HCT116 (cell line): Measurements from ENCODE around the gene SP7. TPM values are rescaled to one million over a fixed set of nuclear protein-coding genes. Genes with fewer than 3 reads are reported as not detected.

Source experiments
- ATAC-seq: fragments of 200-7000 bp; cut with Tn5 transposase; 2 replicates; pipeline ENCODE4 v1.9.1; 2020; ENCODE audit warnings: mild to moderate bottlenecking, moderate library complexity
- BruUV-seq: library from RNA; stranded (reverse); fragments of 400-500 nt; replicated peaks from 2 replicates; lab custom pipeline; 2021; lab: Mats Ljungman, UMichigan
- CTCF ChIA-PET: fragments of 300-600 bp; sonication (Branson Sonifier 250); formaldehyde crosslinking; loops from one replicate; lab custom pipeline; 2021; ENCODE audit warnings: antibody characterized with exemption; lab: Charles Lee
- POLR2A ChIA-PET: fragments of 300-600, 350-600 bp; sonication (Branson Sonifier 250); formaldehyde crosslinking; loops from one replicate; lab custom pipeline; 2021; ENCODE audit warnings: antibody characterized with exemption; lab: Charles Lee
- RAD21 ChIA-PET, 2 experiments: fragments of 300-600 bp; sonication (Branson Sonifier 250); formaldehyde crosslinking; loops; one replicate each; lab custom pipeline; 2023; ENCODE audit warnings: low total read pairs in 2 of 2; ENCODE audit not compliant: uncharacterized antibody in 2 of 2, unreplicated experiment in 2 of 2, low non-redundant PET in 1 of 2; lab: Charles Lee
- DNase-seq: peaks from one replicate; pipeline ENCODE4 v3.0.0-alpha.2; 2010; ENCODE audit warnings: low read depth, low spot score
- H2AFZ ChIP-seq: fragments of 200-600 bp; shearing (Covaris generic), sonication (generic); 2 replicates; pipeline ENCODE4 v1.6.1; 2017; ENCODE audit warnings: low read depth, mixed run types, mixed read lengths, antibody characterized with exemption, low read length; ENCODE audit not compliant: poor library complexity, severe bottlenecking
- H3K27ac ChIP-seq: 2 replicates; pipeline ENCODE4 v1.5.1; 2012; ENCODE audit warnings: low read depth, low read length
- H3K27me3 ChIP-seq: fragments of 200-600 bp; sonication (generic); 2 replicates; pipeline ENCODE4 v1.6.1; 2016; ENCODE audit warnings: mixed run types, low read length, mixed read lengths; ENCODE audit not compliant: insufficient read depth
- H3K36me3 ChIP-seq, 2 experiments: fragments of 200-500 bp in 1 of 2; fragments of 200-600 bp in 1 of 2; sonication (Bioruptor generic) in 1 of 2; sonication (generic) in 1 of 2; 2 replicates each; pipeline versions ENCODE4 v1.5.1 to v1.6.1; 2014 to 2016; ENCODE audit warnings: low read length in 2 of 2, inconsistent platforms in 1 of 2, mixed read lengths in 1 of 2, mixed run types in 1 of 2; ENCODE audit not compliant: insufficient read depth in 2 of 2, control insufficient read depth in 1 of 2
- H3K4me1 ChIP-seq, 2 experiments: fragments of 200-600 bp in 1 of 2; sonication (generic) in 1 of 2; 2 replicates each; pipeline versions ENCODE4 v1.5.1 to v1.6.1; 2012 to 2017; ENCODE audit warnings: low read length in 2 of 2, inconsistent platforms in 1 of 2, mild to moderate bottlenecking in 1 of 2, mixed read lengths in 1 of 2, mixed run types in 1 of 2, moderate library complexity in 1 of 2; ENCODE audit not compliant: insufficient read depth in 2 of 2, control insufficient read depth in 1 of 2
- H3K4me2 ChIP-seq: fragments of 200-600 bp; sonication (generic); 2 replicates; pipeline ENCODE4 v1.6.1; 2017; ENCODE audit warnings: mixed run types, low read length, mixed read lengths
- H3K4me3 ChIP-seq, 2 experiments: fragments of 200-600 bp in 1 of 2; sonication (generic) in 1 of 2; replicated peaks in 1 of 2; 2 replicates each; pipeline ENCODE4 v1.5.1; 2011 to 2016; ENCODE audit warnings: low read length in 2 of 2, control low read depth in 1 of 2, low read depth in 1 of 2, mild to moderate bottlenecking in 1 of 2, mixed read lengths in 1 of 2, mixed run types in 1 of 2
- H3K79me2 ChIP-seq: fragments of 200-600 bp; sonication (generic); 2 replicates; pipeline ENCODE4 v1.6.1; 2017; ENCODE audit warnings: mild to moderate bottlenecking, mixed run types, low read length, moderate library complexity, mixed read lengths; ENCODE audit not compliant: insufficient read depth
- H3K9ac ChIP-seq: fragments of 200-600 bp; sonication (generic); 2 replicates; pipeline ENCODE4 v1.6.1; 2016; ENCODE audit warnings: low read length, mixed read lengths
- H3K9me2 ChIP-seq: fragments of 200-600 bp; sonication (generic), shearing (Covaris generic); 2 replicates; pipeline ENCODE4 v1.6.1; 2017; ENCODE audit warnings: mixed run types, mild to moderate bottlenecking, moderate library complexity; ENCODE audit not compliant: insufficient read depth
- H3K9me3 ChIP-seq, 2 experiments: fragments of 200-500 bp in 1 of 2; fragments of 200-600 bp in 1 of 2; sonication (Bioruptor generic) in 1 of 2; sonication (generic) in 1 of 2; 2 replicates each; pipeline ENCODE4 v1.6.1; 2014 to 2017; ENCODE audit warnings: low read length in 2 of 2, mixed read lengths in 2 of 2, inconsistent platforms in 1 of 2, low read depth in 1 of 2, mild to moderate bottlenecking in 1 of 2, mixed run types in 1 of 2, moderate library complexity in 1 of 2; ENCODE audit not compliant: control insufficient read depth in 1 of 2, insufficient read depth in 1 of 2
- H4K20me1 ChIP-seq: fragments of 200-600 bp; sonication (generic), shearing (Covaris generic); 2 replicates; pipeline ENCODE4 v1.6.1; 2017; ENCODE audit warnings: mixed run types, mild to moderate bottlenecking, moderate library complexity; ENCODE audit not compliant: insufficient read depth
- EZH2 ChIP-seq: fragments of 200-600 bp; sonication (generic); IDR thresholded peaks from 2 replicates; pipeline ENCODE4 v1.6.1; 2017; ENCODE audit warnings: antibody characterized with exemption, mixed run types
- EZH2phosphoT487 ChIP-seq: fragments of 200-600 bp; IDR thresholded peaks from 2 replicates; pipeline ENCODE4 v1.6.1; 2018; ENCODE audit warnings: antibody characterized with exemption, borderline replicate concordance
- FOSL1 ChIP-seq: IDR thresholded peaks from 2 replicates; pipeline ENCODE4 v1.6.1; 2012; ENCODE audit warnings: low read depth
- POLR2A ChIP-seq: IDR thresholded peaks from 2 replicates; pipeline ENCODE4 v1.7.0; 2011; ENCODE audit warnings: borderline replicate concordance; ENCODE audit not compliant: insufficient read depth, insufficient read length; ENCODE audit errors: extremely low read depth
- POLR2AphosphoS5 ChIP-seq: IDR thresholded peaks from 2 replicates; pipeline ENCODE4 v1.6.1; 2011; ENCODE audit warnings: mild to moderate bottlenecking, low read depth, low read length, moderate library complexity
- RAD21 ChIP-seq: IDR thresholded peaks from 2 replicates; pipeline ENCODE4 v1.6.1; 2012; ENCODE audit warnings: low read depth, mild to moderate bottlenecking
- SP1 ChIP-seq: IDR thresholded peaks from 2 replicates; pipeline ENCODE4 v1.6.1; 2012; ENCODE audit warnings: low read depth
- SRF ChIP-seq: IDR thresholded peaks from 2 replicates; pipeline ENCODE4 v1.6.1; 2012; ENCODE audit warnings: low read depth
- TCF7L2 ChIP-seq: IDR thresholded peaks from 2 replicates; pipeline ENCODE4 v1.7.0; 2011; ENCODE audit warnings: borderline replicate concordance, inconsistent platforms; ENCODE audit not compliant: insufficient read depth, insufficient read length; ENCODE audit errors: extremely low read depth
- YY1 ChIP-seq: IDR thresholded peaks from 2 replicates; pipeline ENCODE4 v1.6.1; 2011; ENCODE audit warnings: low read length, low read depth, moderate library complexity, mild to moderate bottlenecking; ENCODE audit not compliant: insufficient replicate concordance; ENCODE audit errors: extremely low read depth
- ZFX ChIP-seq: fragments of 450-650 bp; IDR thresholded peaks from 2 replicates; pipeline ENCODE4 v1.6.1; 2017
- ZNF274 ChIP-seq: fragments of 200-500 bp; sonication (Bioruptor generic); IDR thresholded peaks from 2 replicates; pipeline ENCODE4 v1.6.1; 2014; ENCODE audit warnings: mild to moderate bottlenecking, low read depth, low read length, inconsistent platforms
- intact Hi-C: fragments of 100-400 bp; cut with micrococcal nuclease; formaldehyde crosslinking; loops from 2 replicates; pipeline ENCODE4 v1.10.0; 2022
- total RNA-seq: library from RNA; stranded (reverse); gene quantifications from one replicate; pipeline ENCODE4 v1.2.1, GENCODE V29; 2021; ENCODE audit not compliant: unreplicated experiment
- TF ChIP-seq, protein P1 (sequence below): IDR thresholded peaks from 2 replicates; pipeline ENCODE4 v1.6.1; 2012
- TF ChIP-seq, protein P2 (sequence below), 3 experiments: fragments of 200-600 bp in 1 of 3; sonication (generic) in 1 of 3; IDR thresholded peaks in 2 of 3; conservative IDR thresholded peaks in 1 of 3; 2 replicates each; pipeline ENCODE4 v1.5.1; 2012 to 2017; ENCODE audit warnings: low read depth in 2 of 3, low read length in 2 of 3, antibody characterized with exemption in 1 of 3, borderline replicate concordance in 1 of 3, control low read depth in 1 of 3, mild to moderate bottlenecking in 1 of 3, mixed read lengths in 1 of 3, mixed run types in 1 of 3, moderate library complexity in 1 of 3; ENCODE audit not compliant: insufficient read depth in 1 of 3
- TF ChIP-seq, protein P3 (sequence below): IDR thresholded peaks from 2 replicates; pipeline ENCODE4 v1.6.1; 2012; ENCODE audit warnings: low read depth

Gene SP7
- total RNA-seq, 1 experiment from 2014 or later = not detected

DNA sequence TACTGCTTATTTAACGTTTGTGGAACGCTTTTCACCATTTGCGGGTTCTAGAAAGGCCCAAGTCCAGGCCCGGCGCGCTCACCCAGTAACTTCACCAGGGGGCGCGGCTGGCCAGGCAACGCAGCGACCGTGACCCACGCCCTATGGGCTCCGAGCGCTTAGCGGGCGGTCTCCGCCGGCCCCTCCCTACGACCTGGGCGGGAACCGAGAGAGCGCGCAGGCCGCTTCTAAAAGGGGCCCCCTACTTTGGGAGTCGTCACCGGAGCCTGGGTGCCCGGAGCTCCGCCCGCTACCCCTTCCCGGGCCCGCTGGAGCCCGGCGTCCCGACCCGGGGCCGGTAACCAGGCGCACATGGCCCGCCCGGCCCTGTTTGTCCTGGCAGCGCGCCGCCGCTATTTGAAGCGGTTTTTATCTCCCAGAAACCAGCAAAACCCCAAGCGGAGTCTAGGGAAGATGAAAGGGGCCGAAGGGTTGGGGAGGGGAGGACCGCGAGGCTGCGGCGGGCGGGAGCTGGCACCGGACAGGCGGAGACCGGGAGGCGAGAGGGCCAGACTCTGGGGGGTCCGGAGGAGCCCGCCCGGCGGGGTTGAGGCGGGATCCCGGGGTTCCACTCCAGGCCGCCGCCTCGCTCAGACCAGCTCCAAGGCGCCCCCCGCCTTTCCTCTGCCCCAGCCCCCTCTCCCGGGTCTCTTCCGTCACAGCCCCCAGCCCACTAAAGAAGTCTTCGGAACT, 11.2 kb downstream of the SP7 start:
- peak overlapping the region; percentile 79 for H3K27ac ChIP-seq
- ChIA-PET POLR2A (interaction anchor here (1.1 to 2.1 kb wide), 3 partner anchors 54 to 176 kb away, joined by 3 to 6 read pairs (median 6); partner anchors contain the start of genes SP1 and TARBP2), CTCF (interaction anchor here (0.7 to 2.7 kb wide), 8 partner anchors 21 to 184 kb away, joined by 3 to 7 read pairs (median 4); partner anchors contain the start of genes MAP3K12 and TARBP2), RAD21 (interaction anchor here (0.9 to 1.0 kb wide), 3 partner anchors 20 to 23 kb away, joined by 3 to 4 read pairs (median 3); no protein-coding TSS in a partner anchor)
- no peaks in the 10 kb centered on the region for H3K9me2 ChIP-seq
- no peaks in the 10 kb centered on the region for H3K36me3 ChIP-seq
- no peak overlapping the region for H2AFZ ChIP-seq
- no peaks in the 10 kb centered on the region for H3K9me3 ChIP-seq
- no peaks in the 10 kb centered on the region for H3K27me3 ChIP-seq
- H3K4me3 ChIP-seq = peak overlapping the region; percentile 56 to 61
- H3K79me2 ChIP-seq = peaks cover 9% of the 10 kb centered on the region; the same call in 1 of the 2 replicates
- H3K4me1 ChIP-seq = peaks cover 25 to 54% of the 10 kb centered on the region in 2 experiments
- H3K4me2 ChIP-seq = peak overlapping the region; percentile 89
- no peaks in the 10 kb centered on the region for H4K20me1 ChIP-seq
- peak; percentile 83 for DNase-seq
- H3K9ac ChIP-seq = peak overlapping the region; percentile 79
- intact Hi-C loops = loop anchor here (1.0 to 10.0 kb wide), 3 partner anchors 56 to 350 kb away; partner anchors contain the start of genes ATP5MC2 and SP1
- peak; percentile 73 for ATAC-seq
- TF ChIP-seq, protein P1, sequence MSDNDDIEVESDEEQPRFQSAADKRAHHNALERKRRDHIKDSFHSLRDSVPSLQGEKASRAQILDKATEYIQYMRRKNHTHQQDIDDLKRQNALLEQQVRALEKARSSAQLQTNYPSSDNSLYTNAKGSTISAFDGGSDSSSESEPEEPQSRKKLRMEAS = peak; percentile 75; the same call in 1 of the 2 replicates
- TF ChIP-seq EZH2phosphoT487 (no peak), SRF (no peak), YY1 (peak; percentile 16), EZH2 (no peak), ZFX (peak; percentile 65; the same call in 1 of the 2 replicates), POLR2A (peak; percentile 73), POLR2AphosphoS5 (peak; percentile 71), ZNF274 (no peak), SP1 (no peak), FOSL1 (no peak), TCF7L2 (peak; percentile 98), RAD21 (peak; percentile 97)
- TF ChIP-seq, protein P2, sequence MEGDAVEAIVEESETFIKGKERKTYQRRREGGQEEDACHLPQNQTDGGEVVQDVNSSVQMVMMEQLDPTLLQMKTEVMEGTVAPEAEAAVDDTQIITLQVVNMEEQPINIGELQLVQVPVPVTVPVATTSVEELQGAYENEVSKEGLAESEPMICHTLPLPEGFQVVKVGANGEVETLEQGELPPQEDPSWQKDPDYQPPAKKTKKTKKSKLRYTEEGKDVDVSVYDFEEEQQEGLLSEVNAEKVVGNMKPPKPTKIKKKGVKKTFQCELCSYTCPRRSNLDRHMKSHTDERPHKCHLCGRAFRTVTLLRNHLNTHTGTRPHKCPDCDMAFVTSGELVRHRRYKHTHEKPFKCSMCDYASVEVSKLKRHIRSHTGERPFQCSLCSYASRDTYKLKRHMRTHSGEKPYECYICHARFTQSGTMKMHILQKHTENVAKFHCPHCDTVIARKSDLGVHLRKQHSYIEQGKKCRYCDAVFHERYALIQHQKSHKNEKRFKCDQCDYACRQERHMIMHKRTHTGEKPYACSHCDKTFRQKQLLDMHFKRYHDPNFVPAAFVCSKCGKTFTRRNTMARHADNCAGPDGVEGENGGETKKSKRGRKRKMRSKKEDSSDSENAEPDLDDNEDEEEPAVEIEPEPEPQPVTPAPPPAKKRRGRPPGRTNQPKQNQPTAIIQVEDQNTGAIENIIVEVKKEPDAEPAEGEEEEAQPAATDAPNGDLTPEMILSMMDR (IDR thresholded peaks at IDR 0.05 in 2 of 3, conservative IDR thresholded peaks at IDR 0.05 in 1 of 3; ENCODE audit: borderline replicate concordance in 1 of 3, insufficient read depth in 1 of 3, low read depth in 2 of 3, low read length in 2 of 3) = peak; percentile 76 to 92 (median 80)
- TF ChIP-seq, protein P3, sequence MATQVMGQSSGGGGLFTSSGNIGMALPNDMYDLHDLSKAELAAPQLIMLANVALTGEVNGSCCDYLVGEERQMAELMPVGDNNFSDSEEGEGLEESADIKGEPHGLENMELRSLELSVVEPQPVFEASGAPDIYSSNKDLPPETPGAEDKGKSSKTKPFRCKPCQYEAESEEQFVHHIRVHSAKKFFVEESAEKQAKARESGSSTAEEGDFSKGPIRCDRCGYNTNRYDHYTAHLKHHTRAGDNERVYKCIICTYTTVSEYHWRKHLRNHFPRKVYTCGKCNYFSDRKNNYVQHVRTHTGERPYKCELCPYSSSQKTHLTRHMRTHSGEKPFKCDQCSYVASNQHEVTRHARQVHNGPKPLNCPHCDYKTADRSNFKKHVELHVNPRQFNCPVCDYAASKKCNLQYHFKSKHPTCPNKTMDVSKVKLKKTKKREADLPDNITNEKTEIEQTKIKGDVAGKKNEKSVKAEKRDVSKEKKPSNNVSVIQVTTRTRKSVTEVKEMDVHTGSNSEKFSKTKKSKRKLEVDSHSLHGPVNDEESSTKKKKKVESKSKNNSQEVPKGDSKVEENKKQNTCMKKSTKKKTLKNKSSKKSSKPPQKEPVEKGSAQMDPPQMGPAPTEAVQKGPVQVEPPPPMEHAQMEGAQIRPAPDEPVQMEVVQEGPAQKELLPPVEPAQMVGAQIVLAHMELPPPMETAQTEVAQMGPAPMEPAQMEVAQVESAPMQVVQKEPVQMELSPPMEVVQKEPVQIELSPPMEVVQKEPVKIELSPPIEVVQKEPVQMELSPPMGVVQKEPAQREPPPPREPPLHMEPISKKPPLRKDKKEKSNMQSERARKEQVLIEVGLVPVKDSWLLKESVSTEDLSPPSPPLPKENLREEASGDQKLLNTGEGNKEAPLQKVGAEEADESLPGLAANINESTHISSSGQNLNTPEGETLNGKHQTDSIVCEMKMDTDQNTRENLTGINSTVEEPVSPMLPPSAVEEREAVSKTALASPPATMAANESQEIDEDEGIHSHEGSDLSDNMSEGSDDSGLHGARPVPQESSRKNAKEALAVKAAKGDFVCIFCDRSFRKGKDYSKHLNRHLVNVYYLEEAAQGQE = no peak
- BruUV-seq = TSS peak; percentile 49
